Activated CD8-positive, alpha-beta memory T cell treated with anti-CD3 and anti-CD28 coated beads, Interleukin-2, amount 50 U/mL, for 1 hour (primary cell): ENCODE results near the gene SEPTIN12.

Experiments used
- DNase-seq: peaks from one replicate; pipeline ENCODE4 v3.0.0-alpha.2; 2020; ENCODE audit errors: extremely low read depth

Gene SEPTIN12

DNA sequence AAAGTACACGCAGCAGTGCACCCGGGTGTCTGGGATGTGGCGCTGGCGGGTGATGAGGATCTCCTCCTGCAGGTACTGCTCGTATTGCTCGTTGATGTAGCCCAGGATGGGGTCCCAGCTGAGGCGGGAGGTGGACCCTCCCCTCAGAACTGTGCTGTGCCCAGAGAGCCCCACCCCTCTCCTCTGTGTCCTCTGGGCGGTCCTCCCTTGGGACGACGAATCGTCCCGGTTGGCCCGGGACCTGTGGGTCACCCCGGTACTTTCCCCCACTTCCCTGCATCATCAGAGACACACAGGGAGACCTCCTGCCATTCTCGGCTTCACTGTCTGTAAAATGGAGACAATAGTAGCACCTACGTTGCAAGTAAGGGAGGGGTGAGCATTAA lies 4.2 kb downstream of the SEPTIN12 start:
- DNase-seq: no peak

DNA sequence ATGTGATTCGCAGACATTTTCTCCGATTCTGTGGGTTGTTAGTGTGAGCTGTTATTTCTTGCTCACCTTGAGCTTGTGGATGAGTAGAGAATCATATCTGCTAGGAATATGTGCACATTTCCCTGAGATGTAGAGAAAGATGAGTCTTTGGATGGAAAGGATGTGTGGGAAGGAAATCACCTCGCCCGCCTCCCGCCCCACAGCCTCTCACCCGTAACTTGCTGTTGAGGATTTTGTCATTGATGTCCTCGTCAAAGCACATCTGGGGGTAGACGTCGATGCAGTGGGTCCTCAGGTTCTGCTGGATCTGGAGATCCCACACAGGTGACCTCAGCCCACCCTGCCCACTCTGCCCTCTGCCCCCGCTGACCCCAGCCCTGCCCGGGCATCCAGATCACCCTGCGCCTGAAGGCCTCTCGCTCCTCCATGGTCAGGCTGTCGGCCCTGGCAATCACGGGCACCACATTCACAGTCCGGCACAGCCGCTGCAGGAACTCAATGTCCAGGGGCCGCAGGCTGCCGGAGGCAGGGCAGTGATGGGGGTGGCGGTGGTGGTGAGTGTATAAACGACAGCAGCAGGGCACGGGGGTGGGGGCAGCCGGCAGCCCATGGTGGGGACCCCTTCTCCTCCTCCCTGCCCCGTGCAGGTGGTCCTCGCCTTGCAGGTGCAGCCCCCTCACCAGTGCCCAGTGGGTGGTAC lies 4.7 kb downstream of the SEPTIN12 start:
- no peak for DNase-seq

DNA sequence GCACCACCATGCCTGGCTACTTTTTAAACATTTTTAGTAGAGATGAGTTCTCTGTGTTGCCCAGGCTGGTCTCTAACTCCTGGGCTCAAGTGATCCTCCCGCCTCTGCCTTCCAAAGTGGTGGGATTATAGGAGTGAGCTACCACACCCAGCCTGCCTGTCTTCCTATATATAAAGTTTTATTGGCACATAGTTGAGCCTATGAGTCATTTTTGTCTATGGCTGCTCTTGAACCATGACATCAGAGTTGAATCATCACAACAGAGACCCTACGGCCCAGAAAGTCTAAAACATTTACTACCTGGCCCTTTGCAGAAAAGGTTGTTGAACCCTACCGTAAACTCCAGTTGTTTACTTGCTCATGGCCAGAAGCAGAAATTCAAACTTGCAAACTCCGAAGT lies 7.9 kb downstream of the SEPTIN12 start:
- DNase-seq: no peak

DNA sequence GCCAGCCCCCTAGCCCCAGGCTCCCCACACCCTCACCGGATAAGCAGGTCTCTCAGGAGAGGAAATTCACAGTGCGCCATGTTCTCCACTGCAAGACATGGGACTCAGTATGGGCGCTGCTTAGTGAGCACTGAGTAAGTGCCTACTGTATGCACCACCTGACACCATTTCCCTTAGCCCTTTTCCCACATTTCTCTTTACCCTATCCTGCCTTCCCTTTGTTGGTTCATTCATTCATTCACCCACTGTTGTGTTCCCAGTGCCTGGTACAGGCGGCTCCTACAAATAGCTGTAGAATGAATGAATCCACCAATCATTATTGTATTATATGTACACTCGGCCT lies 10.1 kb downstream of the SEPTIN12 start:
- DNase-seq: no peak

DNA sequence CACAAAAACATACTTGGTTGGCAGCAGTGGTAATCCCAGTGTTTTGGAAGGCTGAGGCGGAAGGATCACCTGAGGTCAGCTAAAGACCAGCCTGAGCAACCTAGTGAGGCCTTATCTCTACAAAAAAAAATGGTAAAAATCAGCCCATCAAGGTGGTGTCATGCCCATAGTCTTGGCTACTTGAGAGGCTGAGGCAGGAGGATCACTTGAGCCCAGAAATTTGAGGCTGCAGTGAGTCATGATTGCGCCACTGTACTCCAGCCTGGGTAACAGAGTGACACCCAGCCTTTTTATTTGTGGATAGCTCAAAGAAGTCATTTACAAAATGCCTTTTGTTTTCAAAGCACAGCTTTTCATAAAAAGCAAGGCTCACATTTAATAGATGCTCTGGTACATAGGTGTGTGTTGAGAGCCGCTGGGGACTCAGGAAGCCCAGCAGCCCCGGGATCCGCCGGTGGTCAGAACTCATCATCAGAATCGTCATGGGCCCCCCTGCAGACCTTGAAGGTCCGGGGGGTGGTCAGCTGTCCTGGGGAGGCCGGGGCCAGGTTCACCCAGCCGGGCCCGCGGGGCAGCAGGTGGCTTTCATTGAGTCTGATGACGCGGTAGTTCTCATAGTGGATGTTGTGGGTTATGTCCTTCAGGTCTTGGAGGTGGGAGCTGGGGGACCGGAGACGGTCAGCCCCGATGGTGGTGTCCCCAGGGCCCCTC lies 10.7 kb downstream of the SEPTIN12 start:
- no peak for DNase-seq

DNA sequence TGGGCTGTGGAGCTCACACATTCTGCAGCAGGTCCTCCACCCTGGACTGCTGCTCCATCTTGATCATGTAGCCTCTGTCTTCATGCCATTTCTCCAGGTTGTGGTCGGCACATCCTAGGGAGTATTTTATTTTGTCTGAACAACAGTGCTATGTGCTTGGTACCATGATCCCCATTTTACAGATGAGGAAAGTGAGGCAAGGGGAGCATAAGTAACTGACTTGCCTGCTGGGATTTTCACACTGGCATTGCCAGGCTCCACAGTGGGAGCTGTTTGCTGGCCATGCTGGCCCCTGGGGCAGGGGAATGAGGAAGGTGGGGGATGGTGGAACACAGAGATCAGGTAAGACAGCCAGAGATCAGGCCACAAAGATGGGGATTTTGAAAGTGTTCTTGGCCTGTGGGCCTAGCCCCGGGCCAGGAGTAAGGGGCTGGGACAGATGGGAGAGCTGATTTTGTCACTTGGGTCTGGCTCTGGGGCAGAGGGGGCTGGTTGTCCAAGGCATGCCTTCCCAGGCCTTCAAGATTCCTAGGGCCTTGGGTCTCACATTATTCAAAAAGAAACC lies 11.9 kb downstream of the SEPTIN12 start:
- DNase-seq: no peak

DNA sequence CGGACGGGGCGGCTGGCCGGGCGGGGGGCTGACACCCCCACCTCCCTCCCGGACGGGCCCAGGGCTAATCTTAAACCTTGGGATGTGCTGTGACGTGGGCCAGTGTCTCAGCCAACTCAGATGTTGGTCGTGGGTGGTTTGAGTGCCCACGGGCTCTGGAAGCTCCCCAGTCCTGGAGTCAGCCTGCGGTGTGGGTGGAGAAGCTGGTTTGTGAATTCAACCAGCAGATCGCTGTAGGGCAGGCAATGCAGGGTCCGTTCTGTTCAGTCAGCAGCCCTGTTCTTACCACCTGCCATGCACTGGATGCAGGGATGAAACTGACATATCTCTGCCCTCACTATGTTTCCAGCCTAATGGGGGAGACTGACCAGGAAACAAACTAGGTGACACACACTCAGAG lies 13.1 kb downstream of the SEPTIN12 start:
- DNase-seq: no peak

DNA sequence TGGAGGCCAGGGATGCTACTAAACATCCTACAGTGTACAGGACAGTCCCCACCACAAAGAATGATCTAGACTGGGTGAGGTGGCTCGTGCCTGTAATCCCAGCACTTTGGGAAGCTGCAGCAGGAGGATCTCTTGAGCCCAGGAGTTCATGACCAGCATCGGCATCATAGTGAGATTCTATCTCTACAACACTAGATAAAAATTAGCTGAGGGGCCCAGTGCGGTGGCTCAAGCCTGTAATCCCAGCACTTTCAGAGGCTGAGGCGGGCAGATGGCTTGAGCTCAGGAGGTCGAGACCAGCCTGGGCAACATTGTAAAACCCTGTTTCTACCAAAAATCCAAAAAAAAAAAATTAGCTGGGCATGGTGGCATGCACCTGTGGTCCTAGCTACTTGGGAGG lies 15.8 kb downstream of the SEPTIN12 start:
- no peak for DNase-seq

DNA sequence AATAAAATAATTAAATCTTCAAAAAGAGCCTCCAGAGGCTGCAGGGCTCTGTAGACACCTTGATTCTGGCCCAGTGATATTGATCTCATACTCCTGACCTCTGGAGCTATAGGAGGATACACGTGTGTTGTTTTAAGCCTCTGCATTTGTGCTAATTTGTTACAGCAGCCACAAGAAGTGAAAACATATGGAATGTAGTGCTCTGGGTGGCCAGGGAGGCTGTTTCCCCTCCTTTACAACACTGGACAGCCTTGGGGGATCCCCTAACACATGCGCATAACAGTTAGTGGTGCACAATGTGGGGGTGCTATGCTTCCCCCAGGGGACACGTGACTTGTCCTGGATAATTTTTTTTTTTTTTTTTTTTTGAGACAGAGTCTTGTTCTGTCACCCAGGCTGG lies 16.5 kb downstream of the SEPTIN12 start:
- no peak for DNase-seq

DNA sequence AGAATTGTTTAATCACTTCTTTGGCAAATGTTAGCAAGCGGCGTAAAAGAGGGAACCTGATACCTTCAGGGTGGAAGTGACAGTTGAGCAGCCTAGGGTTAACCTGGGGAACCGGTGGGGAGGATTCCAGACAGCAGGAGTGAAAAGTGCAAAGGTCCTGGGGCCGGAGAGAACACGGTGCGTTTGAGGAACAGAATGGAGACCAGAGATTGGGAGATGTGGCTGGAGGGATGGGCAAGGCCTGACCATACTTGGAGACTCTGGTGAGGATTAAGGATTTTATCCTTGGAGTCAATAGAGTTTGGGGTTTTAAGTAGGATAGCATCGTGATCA lies 18.9 kb downstream of the SEPTIN12 start:
- no peak for DNase-seq

DNA sequence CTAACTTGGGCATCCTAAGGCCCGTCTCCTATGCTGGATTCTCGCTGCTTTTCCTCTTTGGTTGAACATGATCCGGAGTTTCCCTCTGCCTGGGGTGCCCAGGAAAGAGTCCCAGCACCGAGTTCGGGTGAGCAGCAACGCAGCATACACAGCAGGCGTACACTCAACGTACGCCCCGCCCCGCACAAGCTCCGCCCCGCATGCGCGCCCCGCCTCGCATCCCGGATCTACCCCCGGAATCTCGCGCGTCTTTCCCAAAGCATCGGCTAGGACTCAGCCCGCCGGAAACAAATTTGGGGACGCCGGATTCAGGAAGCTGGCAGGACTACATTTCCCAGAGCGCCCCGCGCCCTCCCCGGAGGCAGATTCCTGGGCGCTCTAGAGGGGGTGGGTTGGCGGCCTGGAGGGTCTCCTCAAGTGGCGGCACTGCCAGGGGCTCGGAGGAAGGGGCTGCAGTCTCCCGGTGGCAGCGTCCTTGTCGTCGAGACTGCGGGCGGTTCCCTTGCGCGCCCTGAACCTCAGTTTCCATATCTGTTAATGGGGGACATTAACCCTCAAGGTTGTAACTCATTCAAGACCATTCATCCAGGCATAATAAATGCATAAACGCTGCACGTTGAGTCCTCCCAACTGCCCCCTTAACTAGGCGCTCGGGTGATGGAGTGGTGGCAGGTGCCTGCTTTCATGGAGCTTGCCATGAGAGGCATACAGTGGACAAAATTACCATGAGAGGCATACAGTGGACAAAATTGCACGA lies 19.4 kb downstream of the SEPTIN12 start:
- DNase-seq: peak; percentile 36

DNA sequence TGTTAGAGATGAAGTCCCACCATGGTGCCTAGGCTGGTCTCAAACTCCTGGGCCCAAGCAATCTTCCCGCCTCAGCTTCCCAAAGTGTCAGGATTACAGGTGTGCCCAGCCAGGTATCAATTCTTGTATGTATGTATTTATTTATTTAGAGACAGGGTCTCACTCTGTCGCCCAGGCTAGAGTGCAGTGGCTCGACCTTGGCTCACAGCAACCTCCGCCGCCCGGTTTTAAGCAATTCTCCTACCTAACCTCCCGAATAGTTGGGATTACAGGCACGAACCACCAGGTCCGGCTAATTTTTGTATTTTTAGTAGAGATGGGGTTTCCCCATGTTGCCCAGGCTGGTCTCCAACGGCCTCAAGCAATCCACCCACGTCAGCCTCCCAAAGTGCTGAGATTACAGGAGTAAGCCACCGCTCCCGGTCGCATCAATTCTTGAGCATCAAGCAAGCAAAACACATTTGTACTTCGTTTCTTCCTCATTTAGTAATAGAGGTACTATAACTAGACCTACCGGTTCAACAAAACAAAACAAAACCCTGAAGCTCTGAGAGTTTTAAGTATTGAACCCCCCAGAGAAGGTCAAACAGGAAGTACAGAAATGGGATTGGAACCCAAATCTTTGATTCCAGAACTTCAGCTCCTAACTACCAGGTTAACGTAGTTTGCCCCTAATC lies 20.1 kb downstream of the SEPTIN12 start:
- DNase-seq: no peak

DNA sequence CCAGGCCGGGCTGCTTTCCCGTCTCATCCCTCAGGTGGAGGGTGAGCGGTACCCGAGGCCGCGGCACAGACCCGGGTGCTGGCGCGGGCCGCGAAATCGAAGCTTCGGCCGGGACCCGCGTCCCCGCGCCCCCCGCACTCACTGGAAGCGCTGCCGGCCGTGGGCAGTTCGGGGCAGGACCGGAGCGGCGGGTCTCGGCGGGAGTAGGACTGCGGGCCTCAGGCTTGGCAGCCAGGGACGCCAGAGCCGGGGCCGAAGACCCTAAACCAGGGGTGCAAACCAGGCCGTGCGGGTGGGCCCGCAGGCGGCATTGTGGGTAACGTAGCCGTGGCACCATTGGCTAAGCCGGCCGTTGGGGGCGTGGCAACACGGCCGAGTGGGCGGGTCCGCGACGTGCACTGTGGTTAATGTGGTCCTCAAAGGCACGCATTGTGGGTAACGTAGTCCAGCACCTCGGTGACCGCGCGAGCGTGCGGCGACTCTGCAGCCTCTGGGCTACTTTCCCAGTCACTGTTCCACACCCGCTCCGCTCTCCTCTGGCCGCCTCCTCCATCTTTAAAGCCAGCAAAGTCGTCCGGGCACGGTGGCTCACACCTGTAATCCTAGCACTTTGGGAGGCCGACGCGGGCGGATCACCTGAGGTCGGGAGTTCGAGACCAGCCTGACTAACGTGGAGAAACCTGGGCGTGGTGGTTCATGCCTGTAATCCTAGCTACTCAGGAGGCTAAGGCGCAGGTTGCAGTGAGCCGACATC lies 21.1 kb downstream of the SEPTIN12 start, which contains the start of gene ZNF500:
Gene ZNF500 (minus strand): TSS at position 288 of the 754 bp plus-strand sequence. CDS start 1,184 bp downstream, outside the sequence.
- DNase-seq: peak; percentile 78

DNA sequence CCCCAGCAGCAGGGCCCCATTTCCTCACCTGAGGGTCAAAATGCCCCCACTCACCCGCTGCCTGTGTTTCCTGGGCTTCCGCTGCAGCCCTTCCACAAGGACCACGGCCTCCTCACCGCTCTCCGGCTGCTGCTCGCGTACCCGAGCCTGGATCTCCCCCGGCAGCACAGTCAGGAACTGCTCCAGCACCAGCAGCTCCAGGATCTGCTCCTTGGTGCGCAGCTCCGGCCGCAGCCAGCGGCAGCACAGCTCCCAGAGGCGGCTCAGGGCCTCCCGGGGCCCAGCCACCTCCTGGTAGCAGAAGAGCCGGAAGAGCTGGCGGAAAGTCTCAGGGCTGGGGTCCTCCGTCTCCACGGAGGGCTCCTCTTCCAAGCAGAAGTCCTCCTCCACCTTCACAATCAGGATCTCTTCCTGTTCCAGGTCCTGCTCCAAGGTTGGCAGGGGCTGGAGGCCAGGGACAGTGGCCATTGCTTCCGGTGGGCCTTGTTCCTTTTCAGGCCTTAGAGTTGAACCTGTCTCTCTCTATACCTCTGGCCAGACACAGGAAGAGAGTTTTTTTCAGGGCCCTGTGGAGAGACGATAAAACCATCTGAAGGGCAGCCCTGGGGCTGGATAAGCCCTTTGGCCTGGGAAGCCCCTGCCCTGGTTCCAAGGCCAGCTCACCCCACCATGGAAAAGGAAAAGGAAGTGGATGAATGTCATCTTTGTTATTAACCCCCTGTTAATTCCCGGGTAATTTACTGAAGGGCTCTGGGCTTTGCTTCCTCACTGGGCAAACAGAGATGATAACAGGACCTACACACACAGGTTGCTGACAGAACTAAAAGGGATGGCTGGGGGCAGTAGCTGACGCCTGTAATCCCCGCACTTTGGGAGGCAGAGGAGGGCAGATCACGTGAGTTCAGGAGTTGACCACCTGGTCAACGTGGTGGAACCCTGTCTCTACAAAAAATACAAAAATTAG lies 22.4 kb downstream of the SEPTIN12 start:
- no peak for DNase-seq

DNA sequence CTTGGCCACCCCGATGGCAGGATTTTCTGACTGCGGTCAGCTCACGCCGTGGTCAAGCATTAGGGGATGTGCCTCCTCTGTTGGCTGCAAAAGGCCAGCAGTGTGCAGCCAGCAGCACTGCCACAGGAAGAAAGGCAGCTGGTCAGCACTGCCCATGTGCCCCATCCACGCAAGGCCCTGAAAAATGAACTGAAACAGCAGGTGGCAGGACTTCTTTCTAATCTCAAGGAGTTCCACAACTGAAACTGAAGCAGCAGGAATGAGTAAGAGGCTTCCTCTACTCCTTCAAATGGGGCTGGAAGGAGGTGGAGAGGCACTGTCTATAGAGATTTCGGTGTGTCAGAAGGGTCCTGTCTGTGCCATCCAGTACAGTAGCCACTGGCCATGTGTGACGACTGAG lies 24.4 kb downstream of the SEPTIN12 start:
- no peak for DNase-seq

DNA sequence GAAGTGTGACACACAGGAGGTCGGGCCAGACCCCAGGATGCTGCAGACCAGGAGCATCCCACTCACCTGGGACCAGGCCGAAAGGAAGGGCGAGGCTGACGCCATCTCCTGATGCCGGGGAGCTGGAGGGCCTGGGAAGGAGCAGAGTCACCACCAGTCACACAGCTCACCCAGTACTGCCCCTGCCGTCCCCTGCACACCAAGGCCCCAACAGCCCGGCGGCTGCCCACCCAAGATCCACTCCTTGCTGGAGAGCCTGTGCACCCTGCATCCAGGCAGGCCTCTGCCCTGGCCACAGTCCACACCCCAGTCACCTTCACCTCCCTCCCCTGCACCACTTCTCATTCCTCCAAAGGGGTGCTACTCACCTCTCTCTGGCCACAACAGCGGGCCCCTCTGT lies 25.9 kb downstream of the SEPTIN12 start:
- no peak for DNase-seq

DNA sequence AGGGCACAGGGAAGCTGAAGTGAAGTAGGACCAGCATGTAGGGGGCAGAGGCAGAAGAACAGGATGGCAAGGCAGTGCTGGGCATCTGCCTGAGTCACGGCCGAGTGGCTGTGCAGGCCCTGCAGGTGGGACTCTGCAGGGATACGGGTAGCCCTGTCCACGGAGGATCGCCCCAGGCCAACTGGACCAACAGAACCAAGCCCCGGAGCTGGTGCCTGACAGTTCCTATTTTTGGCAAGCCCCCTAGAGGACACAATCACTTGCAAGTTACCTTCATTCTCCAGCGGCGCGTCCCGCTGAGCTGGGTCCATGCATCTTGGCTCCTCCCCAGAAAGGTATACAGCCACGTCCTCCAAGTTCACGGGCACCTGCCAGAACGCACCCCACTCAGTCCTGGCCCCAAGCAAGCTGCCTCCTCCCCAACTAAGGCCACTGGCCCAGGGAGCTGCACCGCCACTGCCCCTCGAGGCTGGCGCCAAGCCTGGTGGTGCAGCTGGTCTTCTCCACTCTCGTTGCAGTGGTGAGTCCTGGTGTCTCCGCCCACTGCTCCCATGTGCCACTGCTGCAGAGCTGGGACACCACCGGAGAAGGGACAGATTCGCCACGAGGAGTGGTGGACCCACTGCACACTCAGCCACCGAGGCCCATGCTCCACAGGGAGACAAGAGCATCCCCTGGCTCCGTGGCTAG lies 27.8 kb downstream of the SEPTIN12 start:
- DNase-seq: no peak

DNA sequence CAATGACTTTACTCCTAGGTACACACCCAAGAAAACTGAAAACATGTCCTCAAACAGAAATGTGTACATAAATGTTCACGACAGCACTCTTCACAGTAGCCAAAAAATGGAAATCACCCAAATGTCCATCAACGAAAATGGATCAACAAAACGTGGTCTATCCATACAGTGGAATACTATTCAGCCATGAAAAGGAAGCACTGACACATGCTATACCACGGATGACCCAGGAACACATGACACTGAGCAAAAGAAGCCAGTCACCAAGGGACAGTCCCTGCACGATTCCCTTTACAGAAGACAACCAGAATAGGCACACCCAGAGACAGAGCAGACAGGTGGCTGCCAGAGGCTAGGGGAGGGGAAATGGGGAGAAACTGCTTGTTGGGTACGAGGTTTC lies 32.5 kb downstream of the SEPTIN12 start:
- DNase-seq: no peak

DNA sequence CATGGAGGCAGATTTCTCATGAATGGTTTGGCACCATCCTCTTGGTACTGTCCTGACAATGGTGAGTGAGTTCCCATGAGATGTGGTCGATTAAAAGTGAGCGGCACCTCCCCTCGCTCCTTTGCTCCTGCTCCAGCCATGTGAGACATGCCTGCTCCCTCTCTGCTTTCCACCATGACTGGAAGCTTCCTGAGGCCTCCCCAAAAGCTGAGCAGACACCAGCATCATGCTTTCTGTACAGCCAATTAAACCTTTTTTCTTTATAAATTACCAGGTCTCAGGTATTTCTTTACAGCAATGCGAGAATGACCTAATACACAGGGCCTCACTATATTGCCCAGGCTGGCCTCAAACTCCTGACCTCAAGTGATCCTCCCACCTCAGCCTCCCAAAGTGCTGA lies 33.3 kb downstream of the SEPTIN12 start:
- DNase-seq: no peak

DNA sequence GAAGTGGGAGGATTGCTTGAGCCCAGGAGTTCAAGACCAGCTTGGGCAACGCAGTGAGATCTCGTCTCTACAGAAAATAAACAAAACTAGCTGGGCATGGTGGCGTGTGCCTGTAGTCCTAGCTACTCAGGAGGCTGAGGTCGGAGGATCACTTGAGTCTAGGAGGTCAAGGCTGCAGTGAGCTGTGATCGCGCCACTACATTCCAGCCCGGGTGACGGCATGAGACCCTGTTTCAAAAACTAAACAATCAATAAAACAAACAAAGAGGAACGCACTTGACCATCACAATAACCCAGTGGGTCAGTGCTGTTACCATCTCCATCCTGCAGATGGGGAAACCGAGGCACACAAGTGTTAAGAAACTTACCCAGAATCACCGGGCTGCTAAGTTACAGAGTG lies 34.9 kb downstream of the SEPTIN12 start:
- DNase-seq: no peak
